ENCODE data around the gene TGM2.

DNA sequence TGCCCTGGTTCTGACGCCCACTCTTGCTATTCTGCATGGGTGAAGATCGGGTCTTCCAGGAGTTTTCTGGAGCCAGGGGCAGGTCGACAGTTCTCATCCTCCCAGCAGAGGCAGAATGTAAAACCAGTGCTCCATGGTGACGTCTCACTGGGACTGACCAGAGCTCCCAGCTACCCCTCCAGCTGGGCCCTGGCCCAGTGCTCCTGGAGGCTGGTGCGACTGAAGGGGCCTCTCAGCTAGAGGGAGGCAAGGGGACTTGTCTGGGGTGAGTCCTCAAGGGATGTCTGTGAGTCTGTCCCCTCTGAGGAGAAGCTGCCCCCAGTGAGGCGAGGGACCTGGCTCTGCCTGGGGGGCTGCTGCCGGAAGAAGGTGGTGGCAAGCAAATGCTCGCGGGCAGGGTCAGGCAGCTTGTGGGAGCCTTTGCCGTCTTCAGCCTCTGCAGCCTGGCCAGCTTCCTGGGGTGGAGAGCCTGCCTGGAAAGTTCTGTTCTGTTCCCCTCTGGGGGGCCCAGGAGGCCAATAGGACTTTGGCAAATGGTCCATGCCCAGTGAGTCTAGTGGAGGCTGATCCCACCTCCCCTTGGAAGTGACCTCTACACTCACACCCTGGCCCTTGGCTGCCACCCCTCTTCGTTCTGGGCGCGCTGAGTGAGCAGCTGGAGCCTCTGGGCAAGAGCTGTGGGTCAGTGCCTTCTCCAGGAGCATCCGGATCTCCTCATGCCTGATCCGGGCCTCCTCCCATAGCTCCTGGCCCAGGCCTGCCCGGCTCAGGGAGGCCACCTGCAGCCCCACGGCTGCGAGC lies 47.9 kb upstream of the TGM2 start:
- TF ChIP-seq POLR2AphosphoS5 (IDR thresholded peaks at IDR 0.05; ENCODE audit: borderline replicate concordance, low read depth, low read length) = no peak
- no peak for TF ChIP-seq EZH2 (IDR thresholded peaks at IDR 0.05)
- no peak for TF ChIP-seq FOXP2 (optimal IDR thresholded peaks at IDR 0.05; ENCODE audit: control extremely low read depth, extremely low read length, insufficient read depth)
